Measurements from ENCODE around the gene MAP2K5.

Gene MAP2K5

DNA sequence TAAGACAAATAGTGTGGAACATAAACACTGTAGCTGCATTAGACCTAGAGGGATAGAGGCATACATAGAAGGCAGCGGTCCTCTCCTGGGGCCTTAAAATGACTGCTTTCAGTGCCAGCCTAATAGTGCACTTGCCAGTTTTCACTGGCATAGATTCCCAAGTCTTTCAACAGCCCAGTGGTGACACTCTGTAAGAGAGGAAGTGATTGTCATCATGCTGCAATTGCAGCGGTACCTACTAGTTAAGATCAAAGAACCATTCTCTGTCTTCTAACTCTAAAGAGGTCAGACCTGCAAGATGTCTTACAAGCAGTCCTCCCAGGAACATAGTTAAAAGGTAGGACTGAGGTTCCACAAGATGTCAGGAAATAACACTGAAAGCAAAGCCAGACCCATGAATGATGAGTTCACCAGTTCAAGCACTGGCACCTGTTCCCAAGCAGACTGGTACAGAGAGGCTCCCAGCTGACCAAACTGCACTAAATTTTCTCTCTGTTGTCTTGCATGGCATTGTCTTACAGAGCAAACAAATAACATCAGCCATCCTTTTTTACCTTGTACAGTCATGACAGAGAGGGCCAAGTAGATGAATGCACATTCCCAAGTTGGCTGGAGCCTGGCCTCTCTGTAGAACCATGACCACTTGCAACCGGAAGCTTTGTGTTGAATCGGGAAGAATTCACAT, 182.3 kb downstream of the MAP2K5 start:
- H3K9me3 Mint-ChIP-seq = no peaks in the 10 kb centered on the region
- H3K4me1 Mint-ChIP-seq (ENCODE audit: low read depth) = no peaks in the 10 kb centered on the region
- intact Hi-C loops (cut with micrococcal nuclease) = no loop called here
- no peaks in the 10 kb centered on the region for H3K27me3 Mint-ChIP-seq
- no peak overlapping the region for H3K4me3 Mint-ChIP-seq
- no peak overlapping the region for H3K27ac Mint-ChIP-seq
- H3K36me3 Mint-ChIP-seq (ENCODE audit: low read depth) = no peaks in the 10 kb centered on the region

DNA sequence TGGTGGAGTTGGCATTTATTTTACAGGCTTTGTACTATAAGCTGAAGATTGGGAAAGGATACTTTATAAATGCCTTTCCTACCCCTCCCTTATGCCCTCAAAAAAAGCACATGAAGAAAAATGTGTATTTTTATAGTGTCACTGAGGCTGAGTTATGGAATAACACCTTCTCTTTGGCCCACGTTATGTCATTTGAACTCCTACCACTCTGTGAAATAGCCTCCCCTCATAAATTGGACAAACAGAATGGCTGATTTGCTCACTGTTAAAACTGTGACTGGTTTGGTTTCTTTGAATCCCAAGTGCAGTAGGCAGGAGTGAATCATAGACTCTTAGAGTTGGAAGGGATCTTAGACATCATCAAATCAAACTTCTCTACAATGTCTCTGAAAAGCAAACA, 187.6 kb downstream of the MAP2K5 start:
- intact Hi-C loops (cut with micrococcal nuclease) = loop anchor here (10.0 kb wide), 1 partner anchor 505 kb away; no protein-coding TSS in a partner anchor
- Mint-ChIP-seq H3K27me3 (no peaks in the 10 kb centered on the region), H3K27ac (no peak overlapping the region), H3K4me3 (no peak overlapping the region), H3K36me3 (ENCODE audit: low read depth) (no peaks in the 10 kb centered on the region), H3K9me3 (no peaks in the 10 kb centered on the region), H3K4me1 (ENCODE audit: low read depth) (peaks cover 11% of the 10 kb centered on the region)

DNA sequence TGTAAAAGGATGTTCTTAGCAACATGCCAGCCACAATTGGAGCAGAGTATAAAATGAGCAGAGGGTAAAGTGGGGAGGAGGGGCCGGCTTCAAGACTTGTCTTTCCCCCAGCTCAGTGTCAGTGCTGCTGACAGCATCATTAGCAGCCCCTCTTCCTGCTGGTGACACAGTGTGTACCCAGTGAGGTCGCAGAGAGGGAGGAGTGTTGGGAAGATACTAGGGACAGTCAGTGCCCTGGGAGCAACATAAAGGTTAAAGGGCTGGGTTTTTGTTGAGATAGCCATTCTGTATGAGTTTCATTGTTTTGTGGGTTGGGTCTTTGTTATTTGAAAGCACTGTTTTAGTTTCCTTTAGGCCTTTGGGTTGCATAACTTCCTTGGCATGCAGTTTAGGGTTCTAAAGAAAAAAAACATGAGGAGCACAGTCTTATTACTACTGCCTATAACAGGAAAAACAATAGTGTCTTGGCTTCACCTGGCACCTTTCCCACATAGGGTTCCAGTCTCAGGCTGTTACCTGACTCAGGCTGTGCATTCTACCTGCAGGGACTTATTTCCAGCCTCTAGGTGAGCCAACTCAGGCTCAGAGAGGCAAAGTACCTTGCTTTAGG, 188.7 kb downstream of the MAP2K5 start:
- no peak overlapping the region for H3K4me3 Mint-ChIP-seq
- H3K4me1 Mint-ChIP-seq (ENCODE audit: low read depth) = peaks cover 22% of the 10 kb centered on the region
- H3K27ac Mint-ChIP-seq = no peak overlapping the region
- H3K27me3 Mint-ChIP-seq = no peaks in the 10 kb centered on the region
- intact Hi-C loops (cut with micrococcal nuclease) = loop anchor here (10.0 kb wide), 1 partner anchor 506 kb away; no protein-coding TSS in a partner anchor
- no peaks in the 10 kb centered on the region for H3K9me3 Mint-ChIP-seq
- no peaks in the 10 kb centered on the region for H3K36me3 Mint-ChIP-seq (ENCODE audit: low read depth)

DNA sequence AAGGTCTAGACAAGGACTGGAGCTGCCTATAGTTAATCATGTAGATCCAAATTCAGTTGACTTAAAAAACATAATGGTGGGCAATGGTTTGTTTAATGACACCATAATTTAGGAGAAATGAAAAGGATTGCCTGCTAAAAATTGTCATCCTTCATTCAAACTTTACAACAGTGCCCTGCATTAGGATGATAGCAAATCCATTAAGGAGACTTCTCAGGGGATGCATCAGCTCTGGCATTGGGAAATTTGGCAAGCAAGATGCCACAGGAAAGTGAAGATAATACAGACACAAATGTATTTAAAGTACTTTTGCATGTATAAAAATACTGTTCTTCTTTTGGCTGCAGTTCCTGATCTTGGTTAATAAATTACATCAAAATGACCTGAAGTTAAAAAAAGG, 189.7 kb downstream of the MAP2K5 start:
- H3K4me1 Mint-ChIP-seq (ENCODE audit: low read depth) = peaks cover 27% of the 10 kb centered on the region
- H3K36me3 Mint-ChIP-seq (ENCODE audit: low read depth) = no peaks in the 10 kb centered on the region
- H3K27me3 Mint-ChIP-seq = no peaks in the 10 kb centered on the region
- H3K4me3 Mint-ChIP-seq = no peak overlapping the region
- intact Hi-C loops (cut with micrococcal nuclease) = loop anchor here (10.0 kb wide), 1 partner anchor 507 kb away; no protein-coding TSS in a partner anchor
- H3K27ac Mint-ChIP-seq = no peak overlapping the region
- no peaks in the 10 kb centered on the region for H3K9me3 Mint-ChIP-seq

DNA sequence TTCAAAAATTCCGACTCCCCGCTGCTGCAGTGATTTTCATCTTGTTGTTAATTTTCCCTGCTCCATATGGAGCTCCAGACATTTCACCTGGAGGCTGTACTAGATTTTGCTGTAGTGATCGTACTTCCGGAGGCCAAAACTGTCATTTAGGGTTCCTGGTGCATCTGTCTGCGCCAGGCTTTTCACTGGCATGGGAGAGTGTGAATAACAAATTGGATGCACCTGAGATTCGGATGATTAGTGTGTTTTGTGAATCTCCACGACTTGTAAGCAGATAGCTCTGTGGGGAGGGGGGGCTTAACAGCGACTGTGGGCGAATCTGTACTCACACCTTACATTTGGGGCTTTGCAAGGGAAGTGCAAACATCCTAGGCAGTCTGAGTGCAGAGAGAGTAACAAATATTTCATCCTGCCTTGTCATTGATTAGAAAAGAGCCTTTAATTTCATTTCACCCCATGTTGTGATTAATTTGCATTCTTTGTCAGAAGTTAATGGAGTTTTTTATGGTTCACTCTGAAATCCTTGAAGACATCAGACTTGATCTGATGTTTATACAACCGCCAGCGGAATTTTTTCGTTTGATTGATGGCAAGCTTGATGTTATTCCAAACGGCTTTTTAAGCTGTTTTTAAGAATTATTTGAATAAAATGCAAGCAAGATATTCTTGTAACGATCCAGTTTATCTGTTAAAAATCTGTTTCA, 190.3 kb downstream of the MAP2K5 start:
- intact Hi-C loops (cut with micrococcal nuclease) = loop anchor here (10.0 kb wide), 1 partner anchor 508 kb away; no protein-coding TSS in a partner anchor
- H3K4me1 Mint-ChIP-seq (ENCODE audit: low read depth) = peaks cover 27% of the 10 kb centered on the region
- H3K27me3 Mint-ChIP-seq = no peaks in the 10 kb centered on the region
- H3K4me3 Mint-ChIP-seq = no peak overlapping the region
- H3K27ac Mint-ChIP-seq = no peak overlapping the region
- H3K36me3 Mint-ChIP-seq (ENCODE audit: low read depth) = no peaks in the 10 kb centered on the region
- H3K9me3 Mint-ChIP-seq = no peaks in the 10 kb centered on the region

DNA sequence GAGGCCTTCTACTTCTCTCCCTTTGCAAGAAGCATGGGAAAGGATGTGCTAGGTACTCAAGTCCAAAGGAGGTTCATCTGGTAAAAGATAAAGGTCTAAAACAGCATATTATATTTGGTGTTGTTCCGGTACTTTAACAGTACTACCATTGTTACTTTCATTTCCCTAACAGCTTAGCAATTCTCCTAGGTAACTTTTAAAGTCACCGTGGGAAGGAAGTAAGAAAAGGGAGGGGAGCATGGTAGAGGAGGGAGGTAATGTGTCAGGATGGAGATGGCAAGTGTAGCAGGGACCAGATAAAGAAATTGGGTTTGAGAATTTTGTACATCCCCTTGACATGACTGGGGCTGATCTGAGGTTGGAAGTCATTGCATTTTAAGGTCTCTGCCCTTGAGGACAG, 193.4 kb downstream of the MAP2K5 start:
- Mint-ChIP-seq H3K9me3 (no peaks in the 10 kb centered on the region), H3K4me1 (ENCODE audit: low read depth) (peaks cover 36% of the 10 kb centered on the region), H3K27me3 (no peaks in the 10 kb centered on the region), H3K4me3 (no peak overlapping the region), H3K27ac (no peak overlapping the region), H3K36me3 (ENCODE audit: low read depth) (no peaks in the 10 kb centered on the region)
- intact Hi-C loops (cut with micrococcal nuclease) = loop anchor here (10.0 kb wide), 1 partner anchor 511 kb away; no protein-coding TSS in a partner anchor

DNA sequence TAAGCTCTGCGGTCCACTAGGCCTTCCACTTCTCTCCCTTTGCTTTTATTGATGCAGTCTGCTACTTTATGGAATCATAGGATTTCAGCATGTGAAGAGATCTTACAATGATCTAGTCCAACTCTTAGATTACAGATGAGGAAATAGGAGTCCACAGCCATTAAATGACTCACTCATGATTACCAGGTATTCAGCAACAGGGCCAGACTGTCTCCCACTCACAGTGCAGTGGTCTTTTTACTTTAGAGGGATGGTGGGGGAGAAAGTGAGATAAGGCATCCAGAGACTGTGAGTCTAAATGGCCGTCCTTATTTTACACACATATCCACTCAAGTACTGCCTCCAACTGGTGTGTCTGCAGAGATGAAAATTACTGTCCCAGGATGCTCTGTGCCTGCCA, 194.3 kb downstream of the MAP2K5 start:
- Mint-ChIP-seq H3K4me3 (no peak overlapping the region), H3K27me3 (no peaks in the 10 kb centered on the region), H3K4me1 (ENCODE audit: low read depth) (peaks cover 41% of the 10 kb centered on the region), H3K36me3 (ENCODE audit: low read depth) (no peaks in the 10 kb centered on the region), H3K9me3 (no peaks in the 10 kb centered on the region), H3K27ac (no peak overlapping the region)
- intact Hi-C loops (cut with micrococcal nuclease) = loop anchor here (10.0 kb wide), 1 partner anchor 512 kb away; no protein-coding TSS in a partner anchor

DNA sequence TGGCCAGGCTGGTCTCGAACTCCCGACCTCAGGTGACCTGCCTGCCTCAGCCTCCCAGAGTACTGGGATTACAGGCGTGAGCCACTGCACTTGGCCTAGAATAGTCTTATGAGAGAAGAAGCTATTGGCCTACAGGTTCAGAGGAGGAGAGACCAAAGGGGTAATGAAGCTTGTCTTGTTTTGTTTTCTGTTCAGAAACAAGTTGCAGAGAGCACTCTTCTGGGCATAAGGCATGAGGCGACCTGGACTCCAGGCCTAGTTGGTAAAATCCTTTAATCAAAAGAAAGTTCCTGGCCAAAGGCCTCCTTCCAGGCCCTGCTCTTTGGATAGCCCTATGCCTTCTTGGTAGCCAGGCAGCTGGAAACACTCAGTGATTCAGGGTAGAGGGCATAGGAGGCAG, 195.6 kb downstream of the MAP2K5 start:
- intact Hi-C loops (cut with micrococcal nuclease) = loop anchor here (10.0 kb wide), 1 partner anchor 513 kb away; no protein-coding TSS in a partner anchor
- Mint-ChIP-seq H3K4me3 (no peak overlapping the region), H3K36me3 (ENCODE audit: low read depth) (no peaks in the 10 kb centered on the region), H3K27me3 (no peaks in the 10 kb centered on the region), H3K27ac (no peak overlapping the region), H3K9me3 (no peaks in the 10 kb centered on the region), H3K4me1 (ENCODE audit: low read depth) (peaks cover 41% of the 10 kb centered on the region)

DNA sequence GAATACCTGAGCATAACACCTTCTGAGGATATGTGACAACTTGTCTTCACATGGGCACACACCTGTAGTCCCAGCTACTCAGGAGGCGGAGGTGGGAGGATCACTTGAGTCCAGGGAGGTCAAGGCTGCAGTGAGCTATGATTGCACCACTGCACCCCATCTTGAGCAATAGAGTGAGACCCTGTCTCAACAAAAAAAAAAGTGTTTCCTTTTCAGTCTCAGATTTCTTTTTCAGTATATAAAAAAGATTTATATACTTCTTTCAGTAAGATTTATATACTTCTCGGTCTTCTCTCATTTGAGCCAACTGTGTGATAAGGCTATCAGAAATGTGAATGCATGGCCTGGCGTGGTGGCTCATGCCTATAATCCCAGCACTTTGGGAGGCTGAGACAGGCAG, 197.9 kb downstream of the MAP2K5 start:
- intact Hi-C loops (cut with micrococcal nuclease) = no loop called here
- no peaks in the 10 kb centered on the region for H3K36me3 Mint-ChIP-seq (ENCODE audit: low read depth)
- no peak overlapping the region for H3K27ac Mint-ChIP-seq
- H3K9me3 Mint-ChIP-seq = no peaks in the 10 kb centered on the region
- no peak overlapping the region for H3K4me3 Mint-ChIP-seq
- H3K4me1 Mint-ChIP-seq (ENCODE audit: low read depth) = peaks cover 52% of the 10 kb centered on the region
- no peaks in the 10 kb centered on the region for H3K27me3 Mint-ChIP-seq

DNA sequence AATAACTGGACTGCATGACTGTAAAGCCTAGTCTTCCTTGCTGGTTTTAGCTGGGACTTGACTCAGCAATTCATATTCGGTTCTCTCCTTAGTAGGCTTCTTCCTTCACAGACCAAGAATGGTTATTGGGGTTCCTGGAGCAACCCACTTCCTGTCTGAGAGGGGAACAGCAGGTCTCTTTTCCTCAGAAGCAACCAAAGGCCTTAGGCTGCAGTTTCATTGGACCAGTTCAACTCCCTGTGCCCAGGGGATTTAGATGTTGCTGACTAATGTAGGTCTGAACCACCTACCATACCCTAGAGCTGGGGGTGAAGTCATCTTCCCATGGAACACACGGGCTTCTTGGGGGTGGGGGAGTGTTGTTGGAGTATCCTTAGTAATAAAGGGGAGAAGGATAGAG, 198.8 kb downstream of the MAP2K5 start:
- intact Hi-C loops (cut with micrococcal nuclease) = no loop called here
- no peak overlapping the region for H3K4me3 Mint-ChIP-seq
- peaks cover 49% of the 10 kb centered on the region for H3K4me1 Mint-ChIP-seq (ENCODE audit: low read depth)
- H3K36me3 Mint-ChIP-seq (ENCODE audit: low read depth) = no peaks in the 10 kb centered on the region
- H3K27me3 Mint-ChIP-seq = no peaks in the 10 kb centered on the region
- no peaks in the 10 kb centered on the region for H3K9me3 Mint-ChIP-seq
- peak overlapping the region; percentile 71 for H3K27ac Mint-ChIP-seq

DNA sequence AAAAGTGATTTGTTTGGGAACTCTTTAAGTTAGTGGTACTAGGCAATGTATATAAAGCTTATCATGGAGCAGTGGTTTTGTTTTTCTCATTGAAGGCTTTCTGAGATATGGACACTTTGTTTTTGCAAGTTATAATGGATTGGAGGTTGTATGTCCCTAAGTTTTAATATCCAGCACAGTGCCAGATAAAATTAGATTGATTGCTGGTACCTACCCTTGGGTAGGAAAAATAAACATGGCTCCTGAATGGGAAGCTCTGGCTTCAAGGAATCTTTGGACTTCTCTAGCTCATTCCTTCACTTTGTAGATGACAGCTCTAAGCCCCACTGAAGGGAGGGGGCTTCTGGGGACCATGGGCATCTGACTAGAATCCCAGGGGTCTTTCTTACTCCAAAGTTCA, 201.1 kb downstream of the MAP2K5 start:
- H3K27ac Mint-ChIP-seq = no peak overlapping the region
- intact Hi-C loops (cut with micrococcal nuclease) = no loop called here

DNA sequence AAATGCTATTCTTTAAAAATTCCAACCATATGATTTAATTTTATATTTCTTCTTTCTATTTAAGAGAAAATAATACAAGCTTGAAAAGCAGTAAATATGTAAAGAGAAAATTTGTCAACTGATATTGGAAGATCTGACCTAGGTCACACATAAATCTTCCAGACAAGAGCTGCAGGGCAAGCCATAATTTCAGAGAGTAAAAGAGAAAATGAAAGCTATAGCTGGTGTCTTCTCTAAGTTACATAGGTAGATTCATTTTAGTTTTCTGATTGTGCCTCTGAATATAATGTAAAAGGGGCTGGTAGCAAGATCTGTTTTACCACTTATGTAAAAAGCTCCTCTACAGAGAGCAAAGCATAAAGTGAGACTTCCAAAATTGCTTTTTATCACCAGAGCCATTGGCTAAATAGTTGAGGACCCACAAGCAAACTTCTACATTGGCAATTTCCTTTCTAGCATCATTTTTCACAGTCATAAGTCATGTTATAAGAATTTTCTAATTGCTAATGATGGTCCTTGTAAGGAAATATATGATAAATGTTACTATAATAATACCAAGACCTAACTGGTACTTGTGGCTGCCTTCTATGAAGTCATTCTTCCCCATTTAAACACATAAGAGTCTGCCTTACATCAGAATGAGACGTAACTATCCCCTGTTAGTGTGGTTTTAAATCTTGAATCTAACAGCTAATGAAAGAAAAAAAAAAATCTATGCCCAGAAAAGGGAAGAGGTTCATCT, 202.0 kb downstream of the MAP2K5 start:
- H3K36me3 Mint-ChIP-seq (ENCODE audit: low read depth) = peaks cover 10% of the 10 kb centered on the region
- peak overlapping the region; percentile 46 for H3K27ac Mint-ChIP-seq
- no peak overlapping the region for H3K4me3 Mint-ChIP-seq
- no peaks in the 10 kb centered on the region for H3K27me3 Mint-ChIP-seq
- H3K9me3 Mint-ChIP-seq = no peaks in the 10 kb centered on the region
- intact Hi-C loops (cut with micrococcal nuclease) = no loop called here
- peaks cover 49% of the 10 kb centered on the region for H3K4me1 Mint-ChIP-seq (ENCODE audit: low read depth)

More for the DNA sequence above, 201.1 kb downstream of the MAP2K5 start:
- Mint-ChIP-seq H3K36me3 (ENCODE audit: low read depth) (peaks cover 2% of the 10 kb centered on the region), H3K4me1 (ENCODE audit: low read depth) (peaks cover 50% of the 10 kb centered on the region), H3K27me3 (no peaks in the 10 kb centered on the region), H3K4me3 (no peak overlapping the region), H3K9me3 (no peaks in the 10 kb centered on the region)

DNA sequence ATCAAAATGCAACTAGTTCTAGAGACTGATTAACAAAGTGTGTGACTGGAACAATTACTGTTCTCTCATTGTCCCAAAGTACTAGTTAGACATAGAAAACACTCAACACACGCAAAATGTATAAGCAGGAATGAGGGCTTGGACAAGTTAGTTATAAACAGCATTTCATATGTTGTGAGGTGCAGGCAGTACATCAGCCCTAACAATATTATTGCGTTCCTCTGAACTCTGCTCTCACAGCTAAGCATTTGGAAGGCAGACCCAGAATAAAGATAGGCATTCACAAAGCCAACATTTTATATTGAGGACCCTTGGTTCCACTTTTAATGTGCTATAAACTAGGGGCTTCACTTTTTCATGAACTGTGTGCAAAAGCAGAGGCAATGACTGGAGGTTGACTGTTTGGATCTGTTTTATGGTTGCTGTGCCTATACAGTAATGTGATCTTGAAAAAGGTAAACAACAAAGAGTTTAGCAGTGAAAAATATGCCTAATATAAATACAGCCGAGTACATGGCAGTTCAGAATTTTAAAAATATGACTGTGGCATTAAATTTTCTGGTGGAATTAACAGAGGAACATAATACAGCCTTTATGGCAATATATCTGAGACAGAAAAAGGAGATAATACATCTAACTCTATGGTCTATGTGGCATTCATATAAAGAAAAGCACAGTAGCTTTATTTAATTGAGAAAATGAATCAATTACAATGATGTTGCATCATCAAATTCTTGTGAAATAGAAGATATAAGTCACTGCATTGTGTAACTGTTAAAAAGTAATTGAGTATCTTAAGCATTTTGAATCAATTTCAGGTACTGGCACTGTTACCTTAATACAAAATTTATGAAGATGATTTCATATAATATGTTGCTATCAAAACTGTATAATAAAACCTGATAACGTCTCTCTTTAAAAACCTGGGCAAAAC, 202.8 kb downstream of the MAP2K5 start:
- peaks cover 10% of the 10 kb centered on the region for H3K36me3 Mint-ChIP-seq (ENCODE audit: low read depth)
- peak overlapping the region; percentile 46 for H3K27ac Mint-ChIP-seq
- H3K27me3 Mint-ChIP-seq = no peaks in the 10 kb centered on the region
- intact Hi-C loops (cut with micrococcal nuclease) = no loop called here
- H3K4me3 Mint-ChIP-seq = no peak overlapping the region
- H3K9me3 Mint-ChIP-seq = no peaks in the 10 kb centered on the region
- peaks cover 41% of the 10 kb centered on the region for H3K4me1 Mint-ChIP-seq (ENCODE audit: low read depth)

Measured in dendritic cell treated with granulocyte-macrophage colony-stimulating factor and Interleukin-4, amounts not matched to agents 40 ng/mL and 50 ng/mL, for 4 days (primary cell).